Activated CD4-positive, alpha-beta T cell treated with anti-CD3 and anti-CD28 coated beads, Interleukin-2, Interleukin-6, amounts not matched to agents 100 ng/mL and 50 ng/mL, durations not matched to agents 16 hours and 8 hours (primary cell): ENCODE data around the gene RGS7BP.
A peak's percentile ranks its signal among the peaks of the same experiment; 100 is the strongest.

Experiments used
- DNase-seq: peaks from one replicate; pipeline ENCODE4 v3.0.0-alpha.2; 2020

Gene RGS7BP

DNA sequence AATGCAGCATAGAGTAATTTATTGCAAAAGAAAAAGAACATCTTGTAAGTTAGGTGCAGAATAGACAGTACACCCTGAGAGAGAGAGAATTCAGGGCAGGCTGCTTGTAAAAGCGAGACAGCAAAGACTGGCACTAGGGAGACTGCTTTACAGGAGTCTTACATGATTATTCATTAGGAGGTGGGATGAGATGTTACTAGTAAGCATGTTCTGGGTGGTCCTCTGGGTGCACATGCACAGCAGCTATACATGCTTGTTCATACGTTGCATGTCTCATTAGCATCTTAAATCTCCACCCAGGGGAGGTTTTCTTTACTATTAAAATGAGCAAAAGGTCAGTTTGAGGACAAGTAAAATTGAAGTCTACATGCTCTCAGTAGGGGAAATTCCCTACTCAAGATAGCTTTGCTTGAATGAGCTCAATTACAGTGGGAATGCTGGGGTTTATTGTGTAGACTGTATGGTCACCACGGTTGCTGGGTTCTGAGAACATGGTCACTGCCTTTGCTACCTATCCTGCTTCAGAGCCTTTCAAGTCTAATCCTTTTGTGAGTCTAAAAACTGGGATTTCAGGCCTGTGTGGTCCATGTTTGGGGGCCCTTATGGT, 60.6 kb downstream of the RGS7BP start:
- DNase-seq, result no peak

DNA sequence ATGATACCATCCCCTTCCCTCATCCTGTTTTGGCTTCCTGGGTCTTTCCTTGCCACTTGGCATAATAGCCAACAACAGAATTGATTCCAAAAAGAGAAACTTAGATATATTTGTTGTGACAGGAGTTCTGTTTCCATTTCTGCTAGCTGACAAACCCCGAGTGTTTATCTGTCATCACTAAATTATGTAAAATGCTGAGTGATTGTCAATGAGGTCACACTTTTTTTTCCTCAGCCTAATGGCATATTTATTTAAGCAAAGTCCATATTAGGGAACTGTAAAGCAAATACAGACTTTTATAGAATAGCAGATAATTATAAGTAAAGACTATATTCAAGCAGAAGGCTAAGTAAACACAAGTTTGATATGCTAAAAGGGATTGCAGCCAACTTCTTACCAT, 64.0 kb downstream of the RGS7BP start:
- no peak for DNase-seq

DNA sequence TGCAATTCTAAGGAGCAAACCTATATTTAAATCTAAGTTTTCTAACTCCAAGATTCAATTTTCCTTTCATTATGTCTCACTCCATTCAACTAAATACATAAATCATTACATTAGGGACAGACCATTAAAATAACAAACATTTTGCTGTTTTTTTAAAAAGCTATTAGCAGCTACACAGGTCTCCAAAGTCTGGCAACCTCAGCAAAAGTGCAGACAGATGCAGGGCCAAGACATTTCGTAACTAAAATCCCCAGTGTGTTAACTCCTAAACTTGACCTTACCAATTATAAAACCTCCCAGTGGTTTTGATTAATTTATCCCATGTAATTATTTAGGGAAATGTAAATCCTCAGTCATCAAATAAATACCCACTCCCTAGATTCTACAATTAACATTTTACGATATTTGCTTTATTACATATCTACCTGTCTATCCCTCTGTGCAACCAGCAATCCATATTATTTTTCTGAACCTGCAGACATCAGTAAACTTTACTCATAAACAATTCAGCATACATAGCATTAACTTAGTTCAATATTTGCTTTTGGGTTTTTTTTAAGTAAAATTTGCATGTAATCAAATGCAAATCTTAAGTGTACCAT, 64.7 kb downstream of the RGS7BP start:
- no peak for DNase-seq

DNA sequence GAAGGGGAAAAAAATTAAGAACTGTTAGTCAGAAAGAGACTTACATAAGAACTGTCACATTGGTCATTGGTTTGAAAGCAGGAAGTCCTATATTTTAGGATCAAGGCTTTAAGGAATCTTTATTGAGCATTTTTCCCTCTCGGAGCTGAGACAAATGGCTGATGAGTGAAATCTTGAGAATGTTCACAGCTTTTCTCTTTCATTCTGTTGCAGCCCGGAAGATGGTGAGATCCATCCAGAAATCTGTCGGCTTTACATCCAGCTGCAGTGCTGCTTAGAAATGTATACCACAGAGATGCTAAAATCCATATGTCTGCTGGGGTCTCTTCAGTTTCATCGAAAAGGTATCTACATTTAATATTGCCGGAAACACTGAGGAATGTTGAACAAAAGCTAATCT, 69.7 kb downstream of the RGS7BP start:
- no peak for DNase-seq

DNA sequence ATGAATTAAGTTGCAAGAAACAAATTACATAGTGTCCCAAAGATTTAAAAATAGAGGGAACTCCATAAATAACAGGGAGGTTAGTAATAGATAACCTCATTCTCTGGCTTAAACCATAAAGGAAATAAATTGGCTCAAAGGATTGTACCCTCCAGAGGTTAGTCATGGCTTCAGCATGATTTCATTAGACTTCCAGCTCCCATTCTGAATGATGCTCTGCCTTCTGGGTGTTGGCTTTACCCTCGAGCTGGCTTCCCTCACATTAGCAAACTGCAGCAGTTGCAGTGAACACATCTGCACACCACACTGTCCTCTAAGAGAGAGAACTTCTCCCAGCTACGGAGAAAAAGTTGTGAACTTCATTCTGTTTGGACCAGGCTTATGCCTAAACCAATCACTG, 70.4 kb downstream of the RGS7BP start:
- DNase-seq, result no peak

DNA sequence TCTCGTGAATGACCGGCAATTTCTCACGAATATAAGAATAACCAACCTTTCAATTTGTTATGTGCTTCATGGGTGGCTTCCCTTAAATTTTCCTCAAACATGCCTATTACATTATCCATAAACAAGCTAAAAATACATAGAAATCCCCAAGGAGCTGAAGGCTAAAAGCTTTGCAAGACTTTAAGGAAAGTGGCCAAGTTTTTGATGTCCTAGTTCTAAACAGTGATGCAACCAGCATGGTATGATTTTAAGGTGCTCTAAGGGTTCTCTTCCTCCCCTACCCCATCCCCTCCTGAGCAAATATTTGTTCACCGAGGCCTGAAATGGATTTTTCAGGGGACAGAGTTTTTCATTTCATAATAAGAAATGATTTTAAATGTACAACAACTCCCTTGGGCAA, 79.8 kb downstream of the RGS7BP start:
- no peak for DNase-seq

DNA sequence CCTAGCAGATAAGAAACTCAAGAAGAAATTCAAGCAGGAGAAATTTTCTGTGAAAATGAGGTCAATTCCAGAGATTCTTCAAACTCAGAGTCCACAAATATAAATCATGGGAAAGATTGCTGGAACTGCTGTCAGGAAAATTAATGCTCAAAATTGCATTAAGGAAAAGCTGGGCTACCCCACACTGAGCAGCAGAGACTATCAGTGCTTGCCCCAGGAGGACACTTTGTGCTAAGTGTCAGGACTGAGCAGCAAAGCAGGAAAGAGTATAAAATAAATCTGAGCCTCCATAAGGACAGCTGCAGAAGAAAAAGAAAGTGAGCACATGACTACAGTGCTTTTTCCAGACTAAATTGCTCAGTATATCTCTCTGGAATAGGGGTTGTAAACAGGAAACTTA, 81.6 kb downstream of the RGS7BP start:
- DNase-seq, result no peak

DNA sequence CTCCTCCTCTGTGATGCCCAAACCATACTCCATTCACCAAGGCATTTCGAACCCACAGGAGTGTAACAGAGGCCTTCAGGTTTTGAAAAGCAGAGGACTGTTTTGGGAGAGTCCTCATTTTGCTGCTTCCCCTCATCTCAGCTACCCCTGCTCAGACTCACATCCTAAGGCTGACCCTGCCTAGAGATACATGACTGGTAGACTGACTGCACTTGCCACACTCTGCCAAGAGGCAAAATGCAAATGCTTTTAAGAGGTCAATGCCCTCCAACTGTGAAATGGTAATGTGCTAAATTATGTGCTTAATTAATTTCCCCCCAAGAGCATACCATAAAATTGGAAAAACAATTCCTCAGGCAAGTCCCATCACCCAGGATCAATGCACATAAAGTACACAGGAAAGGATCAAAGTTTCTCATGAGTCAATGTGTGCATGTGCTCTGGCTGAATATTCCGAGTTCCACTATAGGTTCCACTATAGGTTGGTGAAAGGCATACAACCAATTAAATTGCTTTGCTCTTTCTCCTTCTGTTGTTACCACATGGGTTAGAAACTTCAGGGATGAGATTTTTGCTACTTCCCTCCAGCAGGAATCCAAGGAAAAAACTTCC, 87.0 kb downstream of the RGS7BP start:
- DNase-seq, result no peak

DNA sequence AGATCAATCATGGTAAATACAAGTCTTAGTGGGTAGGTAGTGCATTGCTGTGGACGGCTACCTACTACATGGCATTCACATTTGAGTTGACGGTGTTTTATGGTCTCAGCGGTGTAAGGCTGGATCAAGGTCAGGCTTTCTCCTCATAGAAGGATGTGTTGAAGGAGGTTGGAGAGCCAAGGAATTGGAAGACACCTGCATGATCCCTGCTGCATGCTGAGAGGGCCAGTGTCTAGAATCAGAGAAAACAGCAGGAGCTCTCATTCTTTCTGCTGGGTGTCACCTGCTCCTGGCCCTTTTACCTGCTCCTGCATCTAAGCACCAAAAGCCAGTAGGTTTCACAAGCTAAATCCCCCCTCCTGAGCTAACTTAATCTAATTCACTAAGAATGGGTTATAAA, 88.2 kb downstream of the RGS7BP start:
- DNase-seq, result no peak

DNA sequence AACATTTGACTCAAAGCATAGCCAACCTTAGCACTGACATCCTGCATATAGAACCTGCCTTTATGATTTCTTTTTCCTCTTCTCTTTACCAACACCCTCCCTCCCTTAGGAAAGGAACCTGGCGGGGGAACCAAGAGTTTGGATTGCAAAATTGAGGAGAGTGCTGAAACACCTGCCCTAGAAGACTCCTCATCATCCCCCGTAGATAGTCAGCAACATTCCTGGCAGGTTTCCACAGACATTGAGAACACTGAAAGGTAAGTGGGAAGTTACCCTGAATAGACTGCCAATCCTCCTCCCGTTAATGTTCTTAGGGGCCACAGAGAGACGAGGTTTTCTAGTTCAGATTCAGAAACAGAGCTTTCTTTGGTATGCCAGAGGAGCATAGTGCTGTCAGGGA, 88.8 kb downstream of the RGS7BP start:
- DNase-seq, result no peak

DNA sequence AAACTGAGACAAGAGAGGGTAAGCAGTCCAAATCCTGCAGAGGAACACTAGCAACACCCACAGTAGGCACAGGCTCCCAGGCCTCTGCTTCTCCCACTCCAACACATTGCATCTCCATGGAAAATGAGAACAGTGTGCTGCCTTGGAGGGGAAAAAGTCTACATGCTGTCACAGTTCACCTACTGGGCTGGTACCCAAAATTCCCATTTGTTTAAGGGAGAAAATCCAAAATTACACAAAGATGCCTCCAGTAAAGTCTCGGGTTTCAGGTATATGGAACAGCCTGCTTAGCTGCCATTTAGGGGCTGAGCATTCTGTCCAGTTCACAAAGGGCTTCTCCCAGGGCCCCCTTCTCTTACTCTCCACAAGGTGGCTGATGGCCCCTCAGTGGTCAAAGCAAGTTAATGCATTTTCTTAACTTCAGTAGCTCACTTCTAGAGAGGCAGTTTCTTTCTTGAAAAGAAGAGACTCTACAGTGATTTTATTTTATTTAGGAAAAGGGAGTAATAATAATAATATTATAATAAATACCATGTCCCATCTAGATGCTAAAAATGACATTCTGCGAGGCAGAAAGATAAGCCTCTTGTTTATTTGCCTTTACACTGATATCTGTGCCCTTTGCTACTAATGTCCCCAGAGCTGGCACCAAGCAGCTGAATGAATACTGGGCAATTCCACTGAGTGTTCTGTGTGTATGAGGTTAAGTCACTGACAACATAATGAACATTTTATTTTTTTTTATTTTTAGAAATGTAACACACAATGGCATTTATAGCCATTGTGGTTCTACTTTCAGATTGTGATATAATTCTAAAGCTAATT, 89.4 kb downstream of the RGS7BP start:
- no peak for DNase-seq

DNA sequence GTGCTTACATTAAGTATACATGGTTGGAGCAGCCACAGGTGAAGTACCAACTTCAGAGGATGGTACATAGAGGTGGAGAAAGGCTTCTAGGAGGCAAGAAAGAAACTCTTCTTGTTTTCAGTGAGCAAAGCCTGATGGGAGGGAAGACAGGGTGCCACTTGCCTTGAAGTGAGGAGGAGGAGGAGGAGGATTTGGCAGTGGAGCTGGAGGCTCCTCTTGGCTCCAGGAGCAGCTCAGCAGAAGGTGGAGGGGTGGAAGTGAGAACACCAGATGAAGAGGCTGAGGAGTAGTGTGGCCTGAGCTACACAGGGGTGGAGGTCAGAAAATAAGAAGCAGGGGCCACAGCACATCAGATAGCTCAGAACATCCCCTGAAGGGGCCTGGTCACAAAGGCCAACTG, 93.4 kb downstream of the RGS7BP start:
- DNase-seq, result no peak

DNA sequence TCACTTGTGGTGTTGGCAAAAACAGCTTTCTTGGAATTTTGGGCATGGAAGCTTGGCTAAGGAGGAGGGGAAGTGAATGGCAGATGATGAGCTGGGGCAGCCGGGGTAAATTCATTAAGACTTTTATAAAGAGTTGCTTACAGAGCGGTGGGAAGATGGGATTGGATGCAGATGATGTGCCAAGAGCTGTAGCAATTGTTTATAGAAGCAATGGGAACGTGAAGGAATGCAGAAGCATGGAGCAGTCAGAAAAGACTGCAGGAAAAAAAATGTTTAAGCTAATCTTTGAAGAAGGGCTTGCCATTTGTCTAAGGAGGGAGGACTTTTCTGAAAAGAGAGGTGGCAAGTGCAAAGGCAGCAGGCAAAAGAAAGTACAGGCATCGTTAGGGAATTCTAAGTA, 97.9 kb downstream of the RGS7BP start:
- no peak for DNase-seq

DNA sequence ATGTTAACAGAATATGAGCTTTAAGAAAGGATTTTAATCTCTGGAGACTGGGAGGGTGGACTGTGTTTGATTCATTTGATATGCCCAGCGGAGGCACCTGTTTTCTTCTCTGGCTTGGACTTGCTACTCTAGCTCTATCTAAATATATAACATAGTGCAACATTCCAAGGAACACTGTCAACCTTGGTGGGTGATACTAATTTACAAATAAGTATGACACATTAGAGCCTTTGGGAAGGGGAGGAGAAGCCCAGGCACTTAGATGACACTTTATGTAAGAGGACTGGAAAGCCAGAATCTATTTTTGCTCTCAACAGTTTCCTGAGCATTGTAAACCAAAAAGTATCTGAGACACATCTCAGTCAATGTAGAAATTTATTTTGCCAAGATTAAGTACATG, 101.1 kb downstream of the RGS7BP start:
- no peak for DNase-seq

DNA sequence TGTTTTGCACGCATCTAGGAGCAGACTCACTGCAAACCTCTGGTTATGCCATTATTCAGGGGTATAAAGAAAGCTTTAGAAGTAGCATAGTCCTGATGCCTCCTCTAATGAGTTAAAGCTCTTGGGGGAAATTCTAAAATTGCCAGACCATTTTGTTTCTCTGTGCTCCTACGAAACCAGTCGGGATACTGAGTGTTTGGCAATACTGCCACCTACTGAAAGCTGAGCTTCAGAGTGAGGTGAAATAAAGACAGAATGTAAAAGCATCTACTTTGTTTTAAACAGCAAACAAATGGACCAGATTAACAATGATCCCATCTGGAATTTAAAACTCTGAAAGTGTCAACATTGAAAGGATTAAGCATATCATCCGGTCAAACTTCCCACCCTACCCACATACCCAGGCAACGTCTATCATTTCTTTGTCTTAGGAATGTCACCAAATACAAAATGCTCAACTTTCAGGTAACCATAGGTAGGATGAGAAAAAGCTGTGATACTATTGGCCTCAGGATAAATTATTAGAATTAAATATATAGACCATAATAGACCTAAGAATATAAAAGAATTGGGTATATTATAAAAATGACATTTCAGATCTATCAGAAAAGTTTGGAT, 106.6 kb downstream of the RGS7BP start:
- DNase-seq, result peak; percentile 36

DNA sequence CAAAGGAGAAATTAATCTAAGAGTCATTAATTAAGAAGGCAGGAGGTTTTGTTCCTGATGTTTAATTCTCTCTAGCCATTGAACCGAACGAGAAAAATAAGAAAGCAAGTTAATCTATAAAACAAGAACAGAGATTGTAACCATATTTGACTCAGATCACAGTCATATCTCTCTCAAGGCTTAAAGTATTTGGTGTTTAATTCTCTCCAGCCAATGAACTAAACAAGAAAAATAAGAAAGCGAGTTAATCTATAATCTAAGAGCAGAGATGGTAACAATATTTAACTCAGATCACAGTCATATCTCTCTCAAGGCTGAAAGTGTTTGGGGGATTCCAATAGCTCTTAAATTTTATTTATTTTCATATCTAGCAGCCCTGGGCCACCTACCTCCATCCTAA, 110.1 kb downstream of the RGS7BP start:
- DNase-seq, result no peak

DNA sequence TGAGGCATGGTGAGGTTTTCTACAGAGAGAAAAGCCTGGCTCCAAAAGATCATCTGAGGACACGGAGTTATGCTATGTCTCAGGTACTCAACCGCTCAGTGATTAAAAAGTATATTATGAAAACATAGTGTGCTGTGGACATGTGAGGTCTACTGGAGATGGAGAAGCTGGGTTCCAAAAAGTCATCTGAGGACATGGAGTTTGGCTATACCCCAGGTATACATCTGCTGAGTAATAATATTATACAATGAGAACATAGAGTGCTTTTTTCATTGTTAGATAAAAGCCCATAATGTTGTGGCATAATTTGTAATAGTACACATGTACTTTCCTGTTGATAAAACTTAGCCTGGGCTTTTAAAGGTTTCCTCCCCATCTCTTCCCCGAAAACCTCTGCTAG, 113.8 kb downstream of the RGS7BP start:
- no peak for DNase-seq

DNA sequence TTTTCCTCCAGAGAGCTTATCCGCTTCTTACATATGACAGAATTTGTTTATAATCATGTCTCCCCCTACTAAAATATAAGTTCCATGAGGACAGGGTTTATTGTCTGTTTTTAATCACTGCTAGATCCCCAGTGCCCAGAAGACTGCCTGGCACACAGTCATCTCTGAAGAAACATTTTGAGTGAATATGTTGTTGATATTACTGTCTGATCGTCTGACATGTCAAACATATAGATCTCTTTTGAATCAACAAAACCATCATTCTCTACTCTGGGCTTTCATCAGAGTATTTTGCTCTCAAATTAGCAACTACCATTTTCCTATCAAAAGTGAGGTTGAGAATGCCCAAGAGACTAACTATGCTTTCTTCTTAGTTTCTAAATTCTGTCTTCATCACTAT, 117.2 kb downstream of the RGS7BP start:
- DNase-seq, result peak; percentile 23

DNA sequence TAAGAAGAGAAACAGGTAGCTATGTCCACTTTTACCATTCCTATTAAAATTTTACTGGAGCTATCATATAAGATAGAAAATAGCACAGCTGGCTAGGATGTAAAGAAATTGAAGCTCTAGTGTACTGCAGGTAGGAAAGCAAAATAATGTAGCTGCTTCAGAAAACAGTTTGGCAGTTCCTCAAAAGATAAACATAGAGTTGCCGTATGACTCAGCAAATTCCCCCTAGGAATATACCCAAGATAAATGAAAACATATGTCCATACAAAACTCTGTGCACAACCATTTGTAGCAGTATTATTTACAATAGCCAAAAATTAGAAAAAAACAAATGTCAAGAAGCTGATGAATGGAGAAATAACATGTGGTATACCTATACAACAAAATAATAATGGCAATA, 119.9 kb downstream of the RGS7BP start:
- DNase-seq, result no peak

DNA sequence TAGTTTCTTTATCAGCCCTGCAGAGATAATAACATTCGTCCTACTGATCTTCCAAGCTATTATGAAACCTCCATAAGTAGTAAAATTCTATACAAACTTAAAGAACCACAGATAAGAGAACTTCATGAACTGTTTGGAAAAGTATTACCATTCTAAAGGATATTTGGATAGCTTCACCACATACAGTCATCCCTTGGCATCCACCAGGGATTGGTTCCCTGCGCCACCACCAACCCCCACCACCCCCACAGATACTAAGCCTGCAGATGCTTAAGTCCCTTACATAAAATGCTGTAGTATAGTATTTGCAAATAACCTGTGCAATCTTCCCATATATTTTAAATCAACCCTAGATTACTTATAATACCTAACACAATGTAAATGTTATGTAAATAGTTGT, 123.1 kb downstream of the RGS7BP start:
- DNase-seq, result no peak

DNA sequence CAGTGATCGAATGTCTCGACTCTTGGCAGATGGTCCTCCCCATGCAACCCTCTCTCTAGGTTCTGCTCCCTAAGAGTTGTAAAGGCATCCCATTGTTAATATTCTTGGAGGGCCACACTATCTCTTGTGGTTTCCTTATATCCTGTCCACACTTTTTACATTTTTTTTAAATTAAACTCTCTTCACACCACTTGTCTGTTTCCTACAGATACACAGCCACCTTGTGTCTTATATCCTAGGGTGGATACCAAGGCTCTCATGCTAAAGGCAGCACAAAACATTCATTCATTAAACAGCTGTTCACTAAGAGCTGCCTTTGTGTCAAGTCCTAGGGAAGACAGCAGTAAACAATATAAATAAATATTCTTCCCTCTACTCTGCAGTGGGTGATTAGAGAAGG, 124.0 kb downstream of the RGS7BP start:
- DNase-seq, result no peak

DNA sequence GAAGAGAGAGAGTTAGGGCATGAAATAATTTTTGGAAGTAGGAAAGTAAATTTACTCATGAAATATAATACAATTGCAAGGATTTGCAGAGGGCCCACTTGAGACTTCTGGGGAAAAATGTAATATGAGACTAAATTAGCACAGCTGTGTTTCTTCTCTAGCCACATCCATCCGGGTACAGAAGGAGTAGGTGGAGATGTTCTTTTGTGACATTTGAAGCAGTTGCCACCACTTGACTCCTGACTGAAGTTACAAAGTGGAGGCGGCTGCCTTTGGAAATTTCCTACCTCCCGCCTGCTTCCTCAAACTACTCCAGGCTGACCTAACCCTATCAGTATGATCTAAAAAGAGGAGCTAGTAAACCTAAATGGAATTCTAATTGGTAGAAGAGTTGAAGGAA, 126.4 kb downstream of the RGS7BP start:
- no peak for DNase-seq

DNA sequence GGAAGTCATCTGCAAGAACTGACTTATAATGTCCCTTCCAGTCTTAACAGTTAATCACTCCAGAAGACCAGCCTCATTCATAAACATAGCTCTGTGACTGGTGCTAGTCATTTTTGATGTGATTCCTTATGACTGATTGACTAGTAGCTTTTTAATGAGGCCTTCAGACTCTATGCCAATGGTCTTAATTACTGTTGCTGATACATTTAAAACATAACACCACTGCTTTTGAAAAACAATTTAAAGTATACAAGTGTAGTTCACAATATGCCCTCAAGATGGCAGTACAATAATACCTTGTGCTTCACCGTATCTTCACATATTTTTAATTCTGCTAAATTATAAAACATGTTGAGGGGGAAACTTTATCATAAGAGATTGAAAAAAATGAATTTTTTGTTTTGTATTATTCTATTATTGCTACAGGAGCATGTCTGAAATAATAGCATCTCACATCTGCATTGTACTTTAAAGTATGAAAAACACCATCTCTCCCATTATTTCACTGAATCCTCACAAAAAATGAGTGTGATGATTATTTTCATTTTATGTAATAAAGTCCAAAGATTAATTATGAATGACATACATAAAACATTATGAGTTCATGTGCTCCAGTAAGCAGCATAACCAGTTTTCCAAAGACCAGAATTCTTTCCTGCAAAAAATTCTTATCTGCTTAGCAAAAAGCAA, 129.3 kb downstream of the RGS7BP start:
- peak; percentile 41 for DNase-seq
